ENCODE data around the gene CEP70. TPM values are rescaled to one million over a fixed set of nuclear protein-coding genes. Genes with fewer than 3 reads are reported as not detected.
A peak's percentile ranks its signal among the peaks of the same experiment; 100 is the strongest.
"Not testable (repeated sequence)": the region's sequence is repeated elsewhere in the genome, so short reads cannot be mapped to it uniquely, and the experiment has no call there.

Gene CEP70, protein sequence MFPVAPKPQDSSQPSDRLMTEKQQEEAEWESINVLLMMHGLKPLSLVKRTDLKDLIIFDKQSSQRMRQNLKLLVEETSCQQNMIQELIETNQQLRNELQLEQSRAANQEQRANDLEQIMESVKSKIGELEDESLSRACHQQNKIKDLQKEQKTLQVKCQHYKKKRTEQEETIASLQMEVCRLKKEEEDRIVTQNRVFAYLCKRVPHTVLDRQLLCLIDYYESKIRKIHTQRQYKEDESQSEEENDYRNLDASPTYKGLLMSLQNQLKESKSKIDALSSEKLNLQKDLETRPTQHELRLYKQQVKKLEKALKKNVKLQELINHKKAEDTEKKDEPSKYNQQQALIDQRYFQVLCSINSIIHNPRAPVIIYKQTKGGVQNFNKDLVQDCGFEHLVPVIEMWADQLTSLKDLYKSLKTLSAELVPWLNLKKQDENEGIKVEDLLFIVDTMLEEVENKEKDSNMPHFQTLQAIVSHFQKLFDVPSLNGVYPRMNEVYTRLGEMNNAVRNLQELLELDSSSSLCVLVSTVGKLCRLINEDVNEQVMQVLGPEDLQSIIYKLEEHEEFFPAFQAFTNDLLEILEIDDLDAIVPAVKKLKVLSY
- 17.1 and 18.6 TPM in 2 replicates for total RNA-seq
- 4.0 TPM for polyA plus RNA-seq (2012)

DNA sequence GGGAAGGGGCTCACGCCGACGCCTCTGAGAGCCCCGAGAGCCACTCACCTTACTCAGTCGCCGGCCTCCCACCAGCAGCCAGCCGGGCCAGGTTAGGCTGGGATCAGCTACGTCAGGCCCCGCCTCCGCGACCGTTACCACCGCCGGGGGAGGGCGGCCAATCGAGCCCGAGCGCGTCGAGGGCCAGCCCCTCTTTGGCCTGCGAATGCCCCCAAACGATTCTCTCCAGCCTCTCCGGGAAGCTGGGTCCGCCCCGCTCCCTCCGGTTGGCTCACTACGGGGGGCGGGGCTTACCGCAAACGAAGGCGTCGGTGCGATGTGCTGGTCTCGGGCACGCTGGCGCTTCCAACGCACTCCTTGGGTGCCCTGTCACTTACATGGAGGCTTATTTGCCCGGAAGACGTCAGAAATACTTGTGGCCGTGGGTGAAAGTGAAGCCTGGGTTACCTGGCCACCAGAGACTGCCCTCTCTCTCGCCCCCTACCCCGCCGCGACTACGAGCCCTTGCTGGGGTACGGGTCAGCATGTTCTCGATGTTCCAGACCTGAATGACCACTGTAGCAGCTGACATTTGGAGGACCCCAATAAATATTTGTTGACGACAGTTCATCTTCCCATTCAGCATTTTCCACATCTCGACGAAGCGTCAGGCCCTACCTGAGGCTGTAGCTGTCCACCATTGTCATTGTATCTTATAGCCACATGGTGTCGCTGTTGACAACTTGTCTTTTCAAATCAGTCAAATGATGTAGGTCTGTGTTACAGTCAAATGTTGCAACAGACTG lies at the start of gene CEP70:
Gene CEP70, minus strand, starts transcription at position 111 of the 785 bp plus-strand sequence. CDS start 21,333 bp downstream, outside the sequence.
- peak; percentile 95 for DNase-seq (ENCODE audit: low read depth)

DNA sequence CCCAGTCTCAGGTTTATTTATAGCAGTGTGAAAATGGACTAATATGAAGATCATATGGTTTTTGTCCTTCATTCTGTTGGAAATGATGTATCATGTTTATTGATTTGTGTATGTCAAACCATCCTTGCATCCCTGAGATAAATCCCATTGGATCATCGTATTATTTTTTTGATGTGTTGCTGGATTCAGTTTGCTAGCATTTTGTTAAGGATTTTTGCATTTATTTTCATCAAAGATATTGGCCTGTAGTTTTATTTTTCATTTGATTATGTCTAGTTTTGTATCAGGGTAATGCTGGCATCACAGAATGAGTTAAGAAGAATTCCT lies 48.8 kb upstream of the CEP70 start:
- DNase-seq (ENCODE audit: low read depth), result no peak

DNA sequence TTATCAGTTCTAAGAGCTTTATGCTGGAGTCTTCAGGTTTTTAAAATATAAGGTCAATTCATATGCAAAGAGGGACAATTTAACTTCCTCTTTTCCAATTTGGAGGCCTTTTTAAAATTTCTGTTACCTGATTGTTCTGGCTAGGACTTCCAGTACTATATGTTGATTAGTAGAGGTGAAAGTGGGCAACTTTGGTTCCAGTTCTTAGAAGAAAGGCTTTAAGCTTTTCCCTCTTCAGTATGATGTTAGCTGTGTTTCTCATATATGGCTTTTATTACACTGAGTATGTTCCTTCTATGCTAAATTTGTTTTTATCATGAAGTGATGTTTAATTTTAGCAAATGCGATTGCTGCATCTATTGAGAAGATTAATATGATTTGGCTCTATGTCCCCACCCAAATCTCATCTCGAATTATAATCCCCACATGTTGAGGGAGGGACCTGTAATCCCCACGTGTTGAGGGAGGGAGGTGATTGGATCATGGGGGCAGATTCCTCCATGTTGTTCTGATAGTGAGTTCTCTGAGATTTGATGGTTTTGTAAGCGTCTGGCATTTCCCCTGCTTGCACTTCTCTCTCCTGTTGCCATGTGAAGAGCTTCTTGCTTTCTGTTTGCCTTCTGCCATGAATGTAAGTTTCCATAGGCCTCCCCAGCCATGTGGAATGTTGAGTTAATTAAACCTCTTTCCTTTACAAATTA lies 48.3 kb upstream of the CEP70 start:
- DNase-seq (ENCODE audit: low read depth), result no peak

DNA sequence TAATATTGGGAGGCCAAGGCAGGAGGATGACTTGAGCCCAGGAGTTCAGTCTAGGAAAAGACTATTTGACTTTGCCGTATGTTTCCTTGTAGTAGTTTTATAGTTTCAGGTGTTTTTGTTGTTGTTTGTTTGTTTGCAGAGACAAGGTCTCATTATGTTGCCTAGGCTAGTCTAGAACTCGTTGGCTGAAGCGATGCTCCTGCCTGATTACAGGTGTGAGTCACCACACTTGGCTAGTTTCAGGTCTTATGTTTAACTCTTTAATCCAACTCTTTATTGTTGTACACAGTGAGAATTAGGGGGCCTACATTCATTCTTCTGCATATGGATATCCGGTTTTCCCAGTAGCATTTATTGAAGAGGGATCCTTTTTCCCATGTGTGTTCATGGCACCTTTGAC lies 46.5 kb upstream of the CEP70 start:
- DNase-seq (ENCODE audit: low read depth), result no peak

DNA sequence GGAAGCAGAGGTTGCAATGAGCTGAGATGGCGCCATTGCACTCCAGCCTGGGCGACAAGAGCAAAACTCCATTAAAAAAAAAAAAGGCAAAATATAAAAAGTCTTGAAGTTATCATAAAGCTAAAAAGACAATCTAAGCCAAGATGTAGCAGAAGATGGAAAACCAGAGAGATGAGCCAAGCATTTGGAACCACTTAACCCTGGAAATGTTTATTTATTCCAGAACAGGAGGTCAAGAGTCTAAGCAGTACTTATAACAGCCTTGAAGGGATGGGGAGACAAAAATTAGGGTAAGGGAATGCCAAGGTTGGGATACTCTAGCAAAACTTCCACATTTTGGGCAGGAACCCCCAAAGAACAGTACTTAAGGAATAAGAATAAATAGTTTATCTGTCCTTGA lies 44.6 kb upstream of the CEP70 start:
- DNase-seq (ENCODE audit: low read depth), result no peak

DNA sequence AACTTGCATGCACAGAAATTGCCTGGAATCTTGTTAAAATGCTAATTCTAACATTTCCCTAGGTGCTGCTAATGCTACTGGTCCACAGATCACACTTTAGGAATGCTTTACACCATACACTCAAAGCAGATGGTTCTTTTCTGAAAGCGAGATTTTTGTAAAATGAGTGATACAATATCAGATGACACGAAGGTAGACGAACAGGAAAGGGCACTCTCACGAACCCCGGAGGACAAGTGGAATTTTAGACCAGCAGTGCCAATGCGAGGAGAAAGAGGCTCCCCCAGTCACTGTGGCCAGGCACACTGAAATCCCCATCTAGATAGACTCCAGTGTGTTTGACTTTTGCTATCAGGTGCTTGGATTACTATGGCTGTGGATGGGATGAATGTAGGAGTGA lies 35.5 kb upstream of the CEP70 start:
- no peak for DNase-seq (ENCODE audit: low read depth)

DNA sequence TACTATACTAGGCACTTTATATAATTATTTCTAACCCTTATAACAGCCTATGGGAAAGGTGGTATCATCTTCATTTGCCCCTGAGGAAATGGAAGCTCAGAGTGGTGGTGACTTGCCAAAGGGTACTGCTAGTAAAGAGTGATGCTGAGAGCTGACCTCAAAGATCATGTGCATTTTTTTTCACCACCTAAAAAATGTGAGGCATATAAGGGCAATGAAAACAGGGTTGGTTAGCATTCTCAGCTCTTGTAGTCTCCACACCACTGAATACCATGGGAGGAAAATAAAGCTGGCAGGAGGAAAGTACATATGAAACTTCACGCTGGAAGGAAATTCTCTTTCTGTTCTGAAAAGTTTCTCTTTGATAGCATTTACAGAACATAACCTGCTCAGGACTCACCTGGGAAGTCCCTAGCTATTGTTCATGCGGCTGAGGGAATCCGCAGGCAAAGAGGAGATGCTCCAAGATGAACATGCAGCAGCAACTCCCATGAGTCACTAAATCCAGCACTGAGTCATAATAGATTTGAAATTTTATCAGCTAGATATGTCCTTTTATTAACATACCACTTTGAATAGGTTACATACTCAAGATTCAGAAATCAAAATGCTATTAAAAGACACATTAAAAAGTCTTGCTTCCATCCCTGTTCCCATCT lies 31.8 kb upstream of the CEP70 start:
- peak; percentile 10 for DNase-seq (ENCODE audit: low read depth)

DNA sequence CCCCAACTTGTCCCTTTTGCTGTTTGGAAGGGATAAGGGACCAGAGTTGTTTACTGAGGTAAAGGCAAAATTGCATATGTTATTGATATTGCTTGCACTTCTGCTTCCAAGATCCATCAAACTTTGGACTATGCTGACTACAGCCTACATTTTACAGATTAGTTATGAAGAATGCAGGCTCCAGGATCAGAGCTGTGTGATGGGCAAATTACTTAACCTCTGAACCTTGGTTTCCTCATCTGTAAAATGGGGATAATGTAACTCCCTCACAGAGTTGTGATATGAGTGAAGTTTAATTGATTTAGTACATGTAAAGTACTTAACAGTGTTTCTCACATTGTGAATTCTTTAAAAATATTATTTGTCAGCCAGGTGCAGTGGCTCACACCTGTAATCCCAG lies 30.5 kb upstream of the CEP70 start:
- no peak for DNase-seq (ENCODE audit: low read depth)

DNA sequence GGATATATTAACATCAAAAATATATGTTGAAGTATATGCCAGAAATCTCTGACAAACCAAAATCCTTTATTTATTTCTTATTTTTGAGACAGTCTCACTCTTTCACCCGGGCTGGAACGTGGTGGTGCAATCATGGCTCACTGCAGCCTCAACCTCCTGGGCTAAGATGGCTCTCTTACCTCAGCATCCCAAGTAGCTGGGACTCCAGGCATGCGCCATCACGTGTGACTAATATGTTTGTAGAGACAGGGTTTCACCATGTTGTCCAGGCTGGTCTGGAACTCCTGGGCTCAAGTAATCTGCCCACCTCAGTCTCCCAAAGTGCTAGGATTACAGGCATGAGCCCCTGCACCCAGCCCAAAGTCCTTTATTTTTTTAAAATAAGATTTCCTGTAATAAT lies 26.4 kb upstream of the CEP70 start:
- no peak for DNase-seq (ENCODE audit: low read depth)

DNA sequence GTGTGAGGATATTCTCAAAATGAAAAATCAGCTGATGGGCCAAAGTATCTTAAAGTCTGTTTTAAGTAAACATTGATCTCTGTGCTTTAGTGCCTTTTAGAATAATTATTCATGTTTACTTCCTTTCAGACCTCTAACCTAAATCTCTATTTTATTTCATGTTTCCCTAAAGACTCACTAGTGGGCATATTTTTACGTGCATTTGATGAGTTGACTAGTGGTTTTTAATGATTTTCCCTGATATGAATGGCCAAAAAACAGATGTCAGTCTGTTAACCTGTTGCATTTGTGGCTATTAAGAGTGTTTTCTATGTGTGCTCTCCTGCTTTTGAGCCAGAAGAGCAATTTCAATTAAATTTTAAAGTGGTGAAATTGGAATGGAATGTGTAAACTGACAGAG lies 21.4 kb upstream of the CEP70 start:
- no peak for DNase-seq (ENCODE audit: low read depth)

DNA sequence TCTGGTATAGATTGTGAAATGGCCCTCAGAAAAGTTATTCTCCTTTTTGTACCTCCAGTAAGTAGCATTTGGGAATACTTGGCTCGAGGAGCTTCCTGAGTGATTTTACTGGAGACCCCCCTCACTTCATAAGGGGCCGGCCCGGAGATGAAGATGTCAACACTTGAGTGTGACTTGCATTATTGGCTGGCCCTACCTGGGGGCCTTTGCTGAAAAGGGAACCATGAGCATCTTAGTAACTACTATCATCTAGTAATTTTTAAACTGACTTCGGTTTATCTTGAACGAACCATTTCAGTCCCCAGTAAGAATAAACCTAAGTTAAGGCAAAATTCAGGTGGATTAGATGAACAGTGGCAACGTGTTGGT lies 15.8 kb upstream of the CEP70 start:
- DNase-seq (ENCODE audit: low read depth), result no peak

DNA sequence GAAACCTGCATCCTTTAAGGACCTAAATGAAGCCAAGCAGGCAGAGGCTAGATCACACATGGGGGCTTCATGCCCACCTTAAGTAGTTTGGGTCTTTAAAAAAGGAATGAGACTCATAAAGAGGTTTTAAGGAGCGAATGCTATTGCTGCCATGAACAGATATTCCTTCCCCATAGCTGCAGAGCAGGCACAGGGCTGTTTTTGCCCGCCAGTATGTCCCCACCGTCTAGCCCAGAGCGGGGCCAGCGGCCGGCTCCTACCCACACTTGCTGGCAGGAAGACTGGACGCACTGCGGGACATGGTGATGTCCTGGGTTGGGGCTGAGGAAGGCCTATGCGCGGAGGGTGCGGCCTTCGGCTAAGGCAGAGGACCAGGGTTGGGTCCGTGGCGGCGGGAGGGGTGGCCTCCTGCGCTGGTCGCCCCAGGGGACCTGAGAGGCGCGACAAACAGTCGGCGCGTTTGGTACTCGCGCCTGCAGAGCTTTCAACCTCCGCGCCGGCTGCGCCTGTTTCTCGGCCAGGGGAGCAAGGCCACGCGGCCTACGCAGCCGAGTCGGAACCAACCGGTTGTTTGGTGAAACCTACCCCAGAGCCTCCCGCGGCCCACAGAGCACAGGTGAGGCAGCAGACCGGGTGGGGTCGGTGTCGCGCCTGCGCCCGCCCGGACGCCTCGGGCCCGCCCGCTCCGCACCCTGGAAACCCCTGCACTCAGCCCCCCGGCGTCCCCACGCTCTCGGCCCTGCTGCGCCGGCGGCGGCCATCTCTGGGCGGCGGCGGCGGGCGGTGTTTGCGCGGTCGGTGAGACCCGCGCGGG lies 14.5 kb upstream of the CEP70 start, which contains the start of gene FAIM:
Gene FAIM, plus strand, starts transcription at position 450 of the 814 bp plus-strand sequence. CDS start 10,956 bp downstream, outside the sequence.
- DNase-seq (ENCODE audit: low read depth), result peak; percentile 69

DNA sequence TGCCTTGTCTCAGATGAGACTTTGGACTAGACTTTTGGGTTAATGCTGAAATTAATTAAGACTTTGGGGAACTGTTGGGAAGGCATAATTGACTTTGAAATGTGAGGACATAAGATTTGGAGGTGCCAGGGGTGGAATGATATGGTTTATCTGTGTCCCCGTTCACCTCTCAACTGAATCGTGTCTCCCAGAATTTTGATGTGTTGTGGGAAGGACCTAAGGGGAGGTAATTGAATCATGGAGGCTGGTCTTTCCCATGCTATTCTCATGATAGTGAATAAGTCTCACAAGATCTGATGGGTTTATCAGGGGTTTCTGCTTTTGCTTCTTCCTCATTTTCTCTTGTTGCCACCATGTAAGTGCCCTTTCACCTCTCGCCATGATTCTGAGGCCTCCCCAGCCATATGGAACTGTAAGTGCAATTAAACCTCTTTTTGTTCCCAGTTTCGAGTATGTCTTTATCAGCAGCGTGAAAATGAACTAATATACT lies 10.1 kb upstream of the CEP70 start:
- not testable (repeated sequence) for DNase-seq (ENCODE audit: low read depth)

DNA sequence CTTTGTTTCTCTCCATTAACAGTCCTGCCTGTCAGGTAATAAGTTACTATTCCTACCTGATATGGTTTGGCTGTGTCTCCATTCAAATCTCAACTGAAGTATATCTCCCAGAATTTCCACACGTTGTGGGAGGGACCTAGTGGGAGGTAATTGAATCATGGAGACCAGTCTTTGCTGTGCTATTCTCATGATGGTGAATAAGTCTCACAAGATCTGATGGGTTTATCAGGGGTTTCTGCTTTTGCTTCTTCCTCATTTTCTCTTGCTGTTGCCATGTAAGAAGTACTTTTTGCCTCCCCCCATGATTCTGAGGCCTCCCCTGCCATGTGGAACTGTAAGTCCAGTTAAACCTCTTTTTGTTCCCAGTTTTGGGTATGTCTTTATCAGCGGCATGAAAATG lies 7.6 kb upstream of the CEP70 start:
- not testable (repeated sequence) for DNase-seq (ENCODE audit: low read depth)

DNA sequence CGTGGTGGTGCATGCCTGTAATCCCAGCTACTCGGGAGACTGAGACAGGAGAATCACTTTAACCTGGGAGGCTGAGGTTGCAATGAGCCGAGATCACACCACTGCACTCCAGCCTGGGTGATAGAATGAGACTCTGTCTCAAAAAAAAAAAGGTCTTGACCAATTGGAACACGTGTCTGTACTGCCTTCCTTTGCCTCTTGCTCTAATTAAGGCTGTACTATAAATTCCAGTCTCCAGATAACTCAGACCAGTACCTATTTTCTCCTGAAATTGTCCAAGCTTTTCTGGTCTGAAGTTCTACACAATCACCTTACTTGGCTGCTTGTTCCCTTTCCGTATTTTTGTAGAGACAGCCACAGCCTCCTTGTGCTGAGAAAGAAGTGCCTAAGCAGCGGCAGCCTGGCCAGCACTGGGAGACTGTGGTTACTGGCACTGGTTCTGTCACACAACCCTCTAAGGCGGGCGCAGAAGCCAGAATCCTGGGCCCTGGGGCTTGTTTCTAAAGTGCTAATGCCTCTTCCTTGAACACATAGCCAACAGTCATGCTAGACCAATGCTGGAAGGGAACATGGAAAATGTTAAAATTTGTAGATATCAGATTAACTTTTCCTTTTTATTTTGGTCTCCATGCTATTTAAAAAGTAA lies 6.2 kb upstream of the CEP70 start:
- DNase-seq (ENCODE audit: low read depth), result peak; percentile 32

DNA sequence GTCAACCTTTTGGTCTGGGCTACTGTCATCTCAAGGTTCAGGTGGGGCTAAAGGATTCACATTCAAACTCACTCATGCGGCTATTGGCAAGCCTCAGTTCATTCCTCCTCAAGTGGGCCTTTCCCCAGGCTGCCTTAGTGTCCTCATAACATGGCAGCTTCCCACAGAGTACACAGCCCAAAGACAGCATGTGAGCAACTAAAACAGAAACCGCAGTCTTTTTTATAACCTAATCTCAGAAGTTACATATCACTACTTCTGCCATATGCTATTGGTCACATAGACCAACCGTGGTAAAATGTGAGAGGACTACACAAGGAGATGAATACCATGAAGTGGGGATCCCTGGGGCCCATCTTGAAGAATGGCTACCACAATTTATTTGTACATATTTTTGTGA lies 4.5 kb upstream of the CEP70 start:
- no peak for DNase-seq (ENCODE audit: low read depth)

DNA sequence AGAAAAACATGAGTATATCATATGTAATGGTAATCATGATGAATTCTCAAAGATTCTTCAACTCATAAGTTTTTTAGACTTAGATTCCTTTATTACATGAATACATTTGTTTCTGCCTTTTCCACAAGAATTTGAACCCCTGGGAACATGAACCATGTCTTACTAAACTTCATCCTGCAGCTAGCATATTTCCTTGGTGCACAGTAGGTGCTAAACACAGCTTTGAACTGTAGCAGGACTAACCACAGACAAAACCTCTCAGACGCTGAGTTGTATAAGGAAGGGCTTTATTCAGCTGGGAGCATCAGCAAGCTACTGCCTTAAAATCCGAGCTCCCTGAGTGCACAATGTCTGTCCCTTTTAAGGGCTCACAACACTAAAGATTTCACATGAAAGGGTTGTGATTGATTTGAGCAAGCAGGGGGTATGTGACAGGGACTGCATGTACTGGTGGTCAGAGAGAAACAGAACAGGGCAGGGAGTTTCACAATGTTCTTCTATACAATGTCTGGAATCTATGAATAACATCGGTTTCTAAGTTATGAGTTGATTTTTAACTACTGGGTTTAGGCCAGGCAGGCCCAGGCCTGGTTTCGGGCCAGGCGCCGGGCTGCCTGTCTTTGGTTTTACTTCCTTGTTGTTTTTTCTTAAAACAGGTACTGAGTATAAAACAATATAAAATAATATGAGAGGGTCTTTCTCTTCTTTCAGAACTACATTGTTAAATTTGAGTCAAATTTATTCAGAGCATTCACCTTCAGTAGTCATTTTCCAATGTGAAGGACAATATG lies 3.3 kb upstream of the CEP70 start:
- not testable (repeated sequence) for DNase-seq (ENCODE audit: low read depth)

DNA sequence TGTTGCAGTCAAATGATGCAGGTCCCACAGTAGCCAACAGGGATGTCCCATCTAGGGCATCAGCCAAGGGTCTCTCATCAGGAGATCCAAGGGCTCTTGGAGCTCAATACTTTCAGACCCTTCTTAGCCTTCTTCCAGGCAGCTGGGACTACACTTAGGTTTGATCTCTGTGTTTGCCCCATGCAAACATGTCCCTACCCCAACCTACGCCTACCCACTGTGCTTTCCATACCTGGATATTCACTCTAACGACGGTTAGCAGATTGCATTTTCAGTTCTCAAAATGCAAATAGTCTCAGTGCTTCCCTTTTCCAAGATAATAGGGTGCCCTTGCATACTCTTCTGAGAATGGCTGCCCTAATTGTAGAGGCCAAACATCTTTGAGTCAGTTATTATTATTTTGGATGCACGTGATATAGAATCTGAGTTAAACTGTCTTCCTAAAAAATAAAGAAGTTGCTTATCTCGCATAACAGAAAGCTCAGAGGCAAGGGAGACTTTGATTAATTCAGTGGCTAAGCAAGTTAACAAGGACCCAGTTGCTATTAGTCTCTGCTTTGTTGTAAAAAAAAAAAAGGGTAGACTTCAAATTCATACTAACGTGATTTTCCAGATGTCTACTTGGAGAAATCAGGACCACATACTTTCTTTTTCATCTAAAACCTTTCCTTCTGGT lies 1.0 kb upstream of the CEP70 start:
- DNase-seq (ENCODE audit: low read depth), result no peak
